Kidney (tissue), 14 donors: ENCODE data around the gene PLIN3. TPM values are rescaled to one million over a fixed set of nuclear protein-coding genes. Genes with fewer than 3 reads are reported as not detected.
"Not testable (repeated sequence)": the region's sequence is repeated elsewhere in the genome, so short reads cannot be mapped to it uniquely, and the experiment has no call there.

Source experiments
- DNase-seq, 5 donors: peaks; one replicate each; pipeline ENCODE4 v3.0.0-alpha.2; 2013 to 2020
- FAIRE-seq: peaks from 2 replicates; lab custom pipeline; 2012; peaks lifted over from hg19 to GRCh38; lab: Jason Lieb, UNC
- H3K27ac ChIP-seq, 2 donors: one replicate each; pipeline ENCODE4 v1.7.0; 2013; ENCODE audit warnings: low read depth in 2 of 2, low read length in 2 of 2, inconsistent platforms in 1 of 2
- H3K27me3 ChIP-seq: one replicate; pipeline ENCODE4 v1.7.1; 2013; ENCODE audit warnings: low read length, inconsistent platforms; ENCODE audit not compliant: control insufficient read depth, insufficient read depth
- H3K36me3 ChIP-seq, 3 donors: one replicate each; pipeline versions ENCODE4 v1.7.0 to v1.7.1; 2013; ENCODE audit warnings: low read length in 3 of 3, control low read depth in 1 of 3, inconsistent platforms in 1 of 3; ENCODE audit not compliant: insufficient read depth in 3 of 3, control insufficient read depth in 2 of 3
- H3K4me1 ChIP-seq, 3 donors: one replicate each; pipeline versions ENCODE4 v1.7.0 to v1.7.1; 2013; ENCODE audit warnings: low read length in 3 of 3, inconsistent platforms in 1 of 3, low read depth in 1 of 3; ENCODE audit not compliant: control insufficient read depth in 2 of 3, insufficient read depth in 2 of 3
- H3K4me3 ChIP-seq, 3 donors: one replicate each; pipeline versions ENCODE4 v1.7.0 to v1.8.1; 2013; ENCODE audit warnings: low read length in 3 of 3, control low read depth in 1 of 3, inconsistent platforms in 1 of 3
- H3K9ac ChIP-seq, 3 donors: one replicate each; pipeline versions ENCODE4 v1.7.0 to v1.7.1; 2013; ENCODE audit warnings: low read length in 3 of 3, control low read depth in 1 of 3, inconsistent platforms in 1 of 3
- H3K9me3 ChIP-seq, 3 donors: one replicate each; pipeline versions ENCODE4 v1.7.0 to v1.7.1; 2013; ENCODE audit warnings: low read length in 3 of 3, control low read depth in 1 of 3, inconsistent platforms in 1 of 3; ENCODE audit not compliant: control insufficient read depth in 2 of 3, insufficient read depth in 1 of 3
- CTCF ChIP-seq: IDR thresholded peaks from 3 replicates; pipeline ENCODE4 v1.5.1; 2012; ENCODE audit warnings: mild to moderate bottlenecking, moderate library complexity, borderline replicate concordance; ENCODE audit not compliant: insufficient read depth; ENCODE audit errors: extremely low read depth
- intact Hi-C: fragments of 100-400 bp; cut with DNase I; formaldehyde crosslinking; loops from one replicate; pipeline ENCODE4 v1.11.1; 2022
- polyA plus RNA-seq: library from polyadenylated mRNA; stranded (reverse); fragments of 350-450 nt; fragmentation: Illumina TruSeq; extraction: RNeasy Lipid Tissue Mini Kit (QIAGEN cat#74804); gene quantifications from one replicate; pipeline ENCODE4 v1.2.3, GENCODE V29; 2014; ENCODE audit warnings: low read depth, low replicate concordance; ENCODE audit not compliant: insufficient read depth
- total RNA-seq: library from RNA; stranded (reverse); fragmentation: NEBNext Ultra II Directional; extraction: Animal tissue kit (Norgen Biotek cat#: 25700); gene quantifications from one replicate; pipeline ENCODE4 v1.2.1, GENCODE V29; 2021
- donor health status: control.
- donor health status: control.
- donor health status: control.
- donor health status: control.
- donor health status: control.
- donor health status: DM: yes; HTN: yes; CAD: no.
- donor health status: Normal renal cell carcinoma (clear cell type).

The PLIN3 gene
- total and polyA plus RNA-seq, 2 donors from 2014 or later: 30.5 to 60.0 TPM

DNA sequence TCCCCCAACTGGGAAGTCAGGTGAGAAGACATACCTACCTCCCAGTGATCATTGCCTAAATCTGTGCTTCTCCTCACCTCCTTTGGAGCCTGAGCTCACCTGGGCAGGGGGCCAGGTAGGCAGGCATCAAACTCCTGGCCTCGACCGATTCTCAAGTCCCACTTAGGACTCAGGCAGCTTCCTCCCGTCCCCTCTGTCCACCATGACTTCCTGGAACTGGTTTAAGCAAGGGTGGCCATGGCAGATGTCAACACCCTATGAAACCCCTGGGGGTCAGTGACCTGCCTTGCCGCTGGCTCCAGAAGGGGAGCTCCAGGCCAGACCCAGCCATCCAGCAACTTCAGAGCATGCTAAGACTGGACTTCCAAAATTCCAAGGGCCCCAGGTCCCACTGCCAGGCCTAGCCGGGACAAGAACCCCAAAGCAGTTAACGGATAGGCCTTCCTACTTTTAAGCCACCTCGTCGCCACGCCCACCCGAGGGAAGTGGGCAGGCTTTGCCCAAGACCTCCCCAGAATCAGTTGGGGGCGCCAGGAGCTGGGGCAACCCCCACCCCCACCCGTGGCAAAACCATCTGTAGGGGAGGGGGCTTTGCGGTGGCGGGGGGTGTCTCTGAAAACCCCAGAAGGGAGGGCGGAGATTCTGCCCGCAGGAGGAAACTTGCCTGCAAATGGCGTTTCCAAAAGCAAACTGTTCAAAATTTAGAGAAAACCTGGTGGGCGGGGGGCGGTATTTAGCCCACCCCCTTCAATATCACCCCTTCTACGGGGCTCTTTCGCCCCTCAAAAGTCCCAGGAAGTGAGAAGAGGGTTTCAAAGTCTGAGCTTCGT is 657 bp downstream of the PLIN3 start:
- FAIRE-seq (no peak), DNase-seq (peak; percentile 46 to 89 (median 79))
- H3K4me3 ChIP-seq: peak overlapping the region; percentile 54 to 71 (median 68)
- H3K27ac ChIP-seq: peak overlapping the region; percentile 41 to 55
- no peak for TF ChIP-seq CTCF
- H3K36me3 ChIP-seq: no peaks in the 10 kb centered on the region
- H3K27me3 ChIP-seq: no peaks in the 10 kb centered on the region
- peaks cover 0 to 8% (median 8%) of the 10 kb centered on the region in 3 donors for H3K4me1 ChIP-seq
- intact Hi-C loops: no loop called here
- peak overlapping the region; percentile 4 to 82 (median 72) for H3K9ac ChIP-seq
- no peaks in the 10 kb centered on the region for H3K9me3 ChIP-seq

GRCh38 chr19:4861147-4861546 is 6.3 kb downstream of the PLIN3 start:
- no peak for TF ChIP-seq CTCF
- H3K9ac ChIP-seq: no peak overlapping the region
- no peak overlapping the region for H3K4me3 ChIP-seq
- H3K4me1 ChIP-seq: no peaks in the 10 kb centered on the region
- H3K36me3 ChIP-seq: peaks cover 0 to 7% (median 3%) of the 10 kb centered on the region in 3 donors
- no peak overlapping the region for H3K27ac ChIP-seq
- intact Hi-C loops: no loop called here
- peak in 2 of 5 donors; percentile 8 to 86 for DNase-seq
- no peaks in the 10 kb centered on the region for H3K9me3 ChIP-seq
- no peak for FAIRE-seq
- no peaks in the 10 kb centered on the region for H3K27me3 ChIP-seq

DNA sequence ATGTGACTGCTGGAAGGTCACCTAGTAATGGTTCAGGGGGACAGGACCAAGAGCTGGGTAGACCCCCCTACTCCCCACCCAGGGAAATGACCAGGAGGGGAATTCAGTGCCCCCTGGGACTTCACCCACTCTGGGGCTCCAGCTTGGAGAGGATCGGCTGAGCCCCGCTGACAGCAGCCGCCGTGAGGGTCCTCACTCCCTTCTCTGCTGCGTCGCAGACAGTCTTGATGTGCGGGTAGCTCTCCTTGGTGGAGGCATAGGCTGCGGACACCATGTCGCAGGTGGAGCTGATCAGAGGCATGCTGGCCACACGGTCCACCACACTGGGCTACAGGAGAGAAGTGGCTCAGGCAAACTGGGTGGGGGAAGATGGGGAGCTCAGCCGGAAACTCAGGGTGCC is 7.8 kb downstream of the PLIN3 start:
- Histone ChIP-seq H3K9me3 (no peaks in the 10 kb centered on the region), H3K27me3 (no peaks in the 10 kb centered on the region), H3K36me3 (peaks cover 0 to 7% (median 5%) of the 10 kb centered on the region in 3 donors), H3K27ac (no peak overlapping the region), H3K4me3 (no peak overlapping the region), H3K9ac (no peak overlapping the region), H3K4me1 (no peaks in the 10 kb centered on the region)
- DNase-seq (no peak), FAIRE-seq (no peak)
- no peak for TF ChIP-seq CTCF
- intact Hi-C loops: no loop called here

- intact Hi-C loops, H3K27ac ChIP-seq, DNase-seq, H3K9me3 ChIP-seq, H3K36me3 ChIP-seq, H3K4me1 ChIP-seq, FAIRE-seq, H3K27me3 ChIP-seq, H3K9ac ChIP-seq, H3K4me3 ChIP-seq: not testable (repeated sequence)
These were observed 11.0 kb downstream of the PLIN3 start for GRCh38 chr19:4856468-4856867.

GRCh38 chr19:4853506-4853905 is 14.0 kb downstream of the PLIN3 start:
- not testable (repeated sequence) for H3K4me3 ChIP-seq, H3K27ac ChIP-seq, H3K9ac ChIP-seq, H3K36me3 ChIP-seq, H3K9me3 ChIP-seq, DNase-seq, H3K4me1 ChIP-seq, FAIRE-seq, H3K27me3 ChIP-seq
- intact Hi-C loops: loop anchor here (5.0 kb wide), 1 partner anchor 46 kb away; no protein-coding TSS in a partner anchor
